ENCODE results near the gene GPS1.
A peak's percentile ranks its signal among the peaks of the same experiment; 100 is the strongest.

The GPS1 gene

GRCh38 chr17:82021900-82022309, 29.8 kb upstream of the GPS1 start:
- Histone ChIP-seq H3K4me1 (ENCODE audit: insufficient read depth, low read length, poor library complexity, severe bottlenecking) (peaks cover 24% of the 10 kb centered on the region), H3K79me2 (ENCODE audit: insufficient read depth, low read length) (peaks cover 22% of the 10 kb centered on the region; the same call in 1 of the 2 replicates), H3K9me2 (replicated peaks; ENCODE audit: low read depth, low read length) (no peaks in the 10 kb centered on the region), H3K9ac (ENCODE audit: low read depth, low read length, poor library complexity, severe bottlenecking) (peak overlapping the region; percentile 87), H3K4me3 (ENCODE audit: low read length, poor library complexity, severe bottlenecking) (peak overlapping the region; percentile 92), H3K4me2 (ENCODE audit: low read depth, low read length, poor library complexity, severe bottlenecking) (peak overlapping the region; percentile 98), H4K20me1 (ENCODE audit: insufficient read depth, low read length, poor library complexity, severe bottlenecking) (peaks cover 18% of the 10 kb centered on the region), H3K27me3 (ENCODE audit: insufficient read depth, low read length, poor library complexity, severe bottlenecking) (no peaks in the 10 kb centered on the region), H3K36me3 (ENCODE audit: insufficient read depth, low read length) (no peaks in the 10 kb centered on the region), H3K9me3 (ENCODE audit: insufficient read depth, low read depth, low read length) (no peaks in the 10 kb centered on the region), H2AFZ (ENCODE audit: low read length) (no peak overlapping the region), H3F3A (ENCODE audit: low read depth) (no peaks in the 10 kb centered on the region)
- no peak for TF ChIP-seq CTCF (conservative IDR thresholded peaks at IDR 0.05; ENCODE audit: low read length)
- TF ChIP-seq EZH2phosphoT487 (IDR thresholded peaks at IDR 0.05; ENCODE audit: borderline replicate concordance): no peak

DNA sequence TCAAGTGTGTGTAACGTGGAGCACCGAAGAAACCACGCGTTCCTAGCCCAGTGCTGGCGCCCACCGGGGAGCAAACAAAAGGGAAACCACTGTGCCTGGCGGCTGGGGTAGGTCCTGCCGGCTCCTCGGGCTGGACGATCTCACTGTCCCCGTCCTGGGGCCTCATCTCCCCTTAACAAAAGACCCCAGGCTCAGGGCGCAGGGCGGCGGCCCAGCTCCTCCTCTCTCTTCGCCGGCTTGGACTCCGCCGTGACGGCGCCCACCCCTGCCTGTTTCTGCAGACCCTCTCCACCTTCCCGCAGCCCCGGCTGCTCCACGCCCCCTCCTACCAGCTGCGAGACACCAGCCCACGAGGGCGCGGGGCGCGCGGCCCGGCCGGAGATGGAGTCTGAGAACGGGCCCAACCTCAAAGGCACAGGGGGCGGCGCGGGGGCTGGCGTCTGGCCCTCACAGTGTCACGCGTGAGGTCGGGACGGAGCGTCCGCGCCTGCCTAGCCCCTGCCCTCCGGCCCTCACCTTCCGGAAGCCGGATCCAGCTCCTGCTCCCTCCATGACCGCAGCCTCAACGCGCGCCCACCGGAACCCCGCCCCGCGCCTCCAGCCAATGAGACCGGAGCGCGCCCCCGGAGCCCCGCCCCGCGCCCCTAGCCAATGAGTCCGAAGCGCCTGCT, 29.3 kb upstream of the GPS1 start, which contains the start of gene CENPX:
Gene CENPX, minus strand, starts transcription at position 569 of the 671 bp plus-strand sequence. Its CDS starts 17 bp downstream, at position 552.
- H3F3A ChIP-seq (ENCODE audit: low read depth): no peaks in the 10 kb centered on the region
- H3K9me3 ChIP-seq (ENCODE audit: insufficient read depth, low read depth, low read length): no peaks in the 10 kb centered on the region
- H3K4me1 ChIP-seq (ENCODE audit: insufficient read depth, low read length, poor library complexity, severe bottlenecking): peaks cover 30% of the 10 kb centered on the region
- H2AFZ ChIP-seq (ENCODE audit: low read length): peak within 1 kb of the TSS; percentile 90
- TF ChIP-seq EZH2phosphoT487 (IDR thresholded peaks at IDR 0.05; ENCODE audit: borderline replicate concordance): no peak
- no peak for TF ChIP-seq CTCF (conservative IDR thresholded peaks at IDR 0.05; ENCODE audit: low read length)
- H3K27me3 ChIP-seq (ENCODE audit: insufficient read depth, low read length, poor library complexity, severe bottlenecking): no peaks in the 10 kb centered on the region
- peak within 1 kb of the TSS; percentile 92 for H3K4me3 ChIP-seq (ENCODE audit: low read length, poor library complexity, severe bottlenecking)
- no peaks in the 10 kb centered on the region for H3K36me3 ChIP-seq (ENCODE audit: insufficient read depth, low read length)
- H3K9me2 ChIP-seq (replicated peaks; ENCODE audit: low read depth, low read length): no peaks in the 10 kb centered on the region
- peaks cover 22% of the 10 kb centered on the region; the same call in 1 of the 2 replicates for H3K79me2 ChIP-seq (ENCODE audit: insufficient read depth, low read length)
- H3K4me2 ChIP-seq (ENCODE audit: low read depth, low read length, poor library complexity, severe bottlenecking): peak within 1 kb of the TSS; percentile 98
- H4K20me1 ChIP-seq (ENCODE audit: insufficient read depth, low read length, poor library complexity, severe bottlenecking): peaks cover 18% of the 10 kb centered on the region
- H3K9ac ChIP-seq (ENCODE audit: low read depth, low read length, poor library complexity, severe bottlenecking): peak within 1 kb of the TSS; percentile 87

GRCh38 chr17:82022981-82023446, 28.7 kb upstream of the GPS1 start, which contains the start of gene LRRC45:
TSS of gene LRRC45 (plus strand) at chr17:82023305. CDS start at chr17:82023644, 339 bp downstream.
- H3K4me1 ChIP-seq (ENCODE audit: insufficient read depth, low read length, poor library complexity, severe bottlenecking): peaks cover 33% of the 10 kb centered on the region
- H3F3A ChIP-seq (ENCODE audit: low read depth): no peaks in the 10 kb centered on the region
- H2AFZ ChIP-seq (ENCODE audit: low read length): peak within 1 kb of the TSS; percentile 90
- peak within 1 kb of the TSS; percentile 87 for H3K9ac ChIP-seq (ENCODE audit: low read depth, low read length, poor library complexity, severe bottlenecking)
- no peaks in the 10 kb centered on the region for H3K36me3 ChIP-seq (ENCODE audit: insufficient read depth, low read length)
- peaks cover 18% of the 10 kb centered on the region for H4K20me1 ChIP-seq (ENCODE audit: insufficient read depth, low read length, poor library complexity, severe bottlenecking)
- H3K4me2 ChIP-seq (ENCODE audit: low read depth, low read length, poor library complexity, severe bottlenecking): peak within 1 kb of the TSS; percentile 98
- no peaks in the 10 kb centered on the region for H3K9me3 ChIP-seq (ENCODE audit: insufficient read depth, low read depth, low read length)
- H3K9me2 ChIP-seq (replicated peaks; ENCODE audit: low read depth, low read length): no peaks in the 10 kb centered on the region
- H3K4me3 ChIP-seq (ENCODE audit: low read length, poor library complexity, severe bottlenecking): peak within 1 kb of the TSS; percentile 92
- H3K79me2 ChIP-seq (ENCODE audit: insufficient read depth, low read length): peaks cover 22% of the 10 kb centered on the region; the same call in 1 of the 2 replicates
- TF ChIP-seq CTCF (conservative IDR thresholded peaks at IDR 0.05; ENCODE audit: low read length) (no peak), EZH2phosphoT487 (IDR thresholded peaks at IDR 0.05; ENCODE audit: borderline replicate concordance) (no peak)
- no peaks in the 10 kb centered on the region for H3K27me3 ChIP-seq (ENCODE audit: insufficient read depth, low read length, poor library complexity, severe bottlenecking)
